ENCODE results near the gene FOXL2.

DNA sequence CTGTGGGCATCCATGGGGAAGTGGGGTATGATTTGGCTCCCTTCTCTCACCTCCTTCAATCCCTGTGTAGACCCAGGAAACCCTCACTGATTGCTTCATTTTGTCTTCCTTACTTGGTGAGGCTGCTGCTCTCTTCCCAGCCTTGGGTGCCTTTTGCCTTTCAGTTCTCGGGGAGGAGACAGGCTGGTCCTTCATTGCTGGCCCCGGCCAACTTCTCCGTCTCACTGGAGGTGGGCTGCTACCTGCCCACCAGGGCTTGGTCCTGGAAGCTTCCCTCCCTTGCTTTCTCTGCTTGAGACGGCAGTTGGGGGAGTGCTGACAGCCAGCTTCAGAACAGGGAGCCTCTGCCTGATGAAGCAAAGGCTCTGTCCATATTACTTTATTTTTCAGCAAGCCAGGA lies 4.7 kb downstream of the FOXL2 start:
- TF ChIP-seq, protein P1, sequence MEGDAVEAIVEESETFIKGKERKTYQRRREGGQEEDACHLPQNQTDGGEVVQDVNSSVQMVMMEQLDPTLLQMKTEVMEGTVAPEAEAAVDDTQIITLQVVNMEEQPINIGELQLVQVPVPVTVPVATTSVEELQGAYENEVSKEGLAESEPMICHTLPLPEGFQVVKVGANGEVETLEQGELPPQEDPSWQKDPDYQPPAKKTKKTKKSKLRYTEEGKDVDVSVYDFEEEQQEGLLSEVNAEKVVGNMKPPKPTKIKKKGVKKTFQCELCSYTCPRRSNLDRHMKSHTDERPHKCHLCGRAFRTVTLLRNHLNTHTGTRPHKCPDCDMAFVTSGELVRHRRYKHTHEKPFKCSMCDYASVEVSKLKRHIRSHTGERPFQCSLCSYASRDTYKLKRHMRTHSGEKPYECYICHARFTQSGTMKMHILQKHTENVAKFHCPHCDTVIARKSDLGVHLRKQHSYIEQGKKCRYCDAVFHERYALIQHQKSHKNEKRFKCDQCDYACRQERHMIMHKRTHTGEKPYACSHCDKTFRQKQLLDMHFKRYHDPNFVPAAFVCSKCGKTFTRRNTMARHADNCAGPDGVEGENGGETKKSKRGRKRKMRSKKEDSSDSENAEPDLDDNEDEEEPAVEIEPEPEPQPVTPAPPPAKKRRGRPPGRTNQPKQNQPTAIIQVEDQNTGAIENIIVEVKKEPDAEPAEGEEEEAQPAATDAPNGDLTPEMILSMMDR (conservative IDR thresholded peaks at IDR 0.05 in 1 of 2, IDR thresholded peaks at IDR 0.05 in 1 of 2; ENCODE audit: extremely low read depth in 1 of 2, insufficient read depth in 1 of 2, low read depth in 1 of 2, low read length in 2 of 2), result no peak
- TF ChIP-seq EZH2 (IDR thresholded peaks at IDR 0.05; ENCODE audit: borderline replicate concordance, low read length), result no peak

Measured in mammary epithelial cell (primary cell).